Lower leg skin (tissue), 3 donors: ENCODE measurements around the gene AGRN.

ENCODE experiments used
- CTCF ChIP-seq, 3 donors: fragments of 450-650 bp; IDR thresholded peaks; one replicate each; pipeline ENCODE4 v1.5.1; 2016; ENCODE audit warnings: antibody characterized with exemption in 3 of 3, mild to moderate bottlenecking in 3 of 3, moderate library complexity in 2 of 3
- POLR2A ChIP-seq, 2 donors: fragments of 450-650 bp; IDR thresholded peaks; one replicate each; pipeline ENCODE4 v1.6.1; 2016 to 2017; ENCODE audit warnings: antibody characterized with exemption in 2 of 2, mild to moderate bottlenecking in 1 of 2, moderate library complexity in 1 of 2

- TF ChIP-seq POLR2A (IDR thresholded peaks at IDR 0.05), result no peak
- TF ChIP-seq CTCF (IDR thresholded peaks at IDR 0.05), result no peak
Measured at GRCh38 chr1:1094981-1095380, 75.1 kb downstream of the AGRN start.
